ENCODE data around the gene SLC38A2. TPM values are rescaled to one million over a fixed set of nuclear protein-coding genes. Genes with fewer than 3 reads are reported as not detected.

Gene SLC38A2
- polyA plus RNA-seq, 1 donor from 2014 or later: 143 TPM

GRCh38 chr12:46374310-46374709 lies 1.7 kb upstream of the SLC38A2 start:
- no peak overlapping the region for H3K4me3 ChIP-seq (ENCODE audit: low read length)
- no peak overlapping the region for H2AFZ ChIP-seq (ENCODE audit: low read depth, low read length)
- H3K27me3 ChIP-seq (ENCODE audit: insufficient read depth, low read depth, low read length): no peaks in the 10 kb centered on the region
- no peaks in the 10 kb centered on the region for H3K9me2 ChIP-seq (ENCODE audit: insufficient read depth, low read length)
- no peaks in the 10 kb centered on the region for H3K9me3 ChIP-seq (ENCODE audit: low read length)
- H3K27ac ChIP-seq (ENCODE audit: low read length): no peak overlapping the region
- H3F3A ChIP-seq (ENCODE audit: insufficient read depth, low read length, poor library complexity, severe bottlenecking): no peaks in the 10 kb centered on the region
- H3K9ac ChIP-seq (ENCODE audit: low read length): no peak overlapping the region
- TF ChIP-seq MXI1 (conservative IDR thresholded peaks at IDR 0.05; ENCODE audit: poor library complexity, severe bottlenecking) (no peak), TAF1 (IDR thresholded peaks at IDR 0.05; ENCODE audit: low read depth) (no peak), RAD21 (conservative IDR thresholded peaks at IDR 0.05) (no peak), POLR2AphosphoS5 (IDR thresholded peaks at IDR 0.05) (no peak), EP300 (conservative IDR thresholded peaks at IDR 0.05; ENCODE audit: poor library complexity, severe bottlenecking) (no peak), EZH2 (IDR thresholded peaks at IDR 0.05; ENCODE audit: borderline replicate concordance, insufficient read depth, low read length, poor library complexity, severe bottlenecking) (no peak), SMC3 (conservative IDR thresholded peaks at IDR 0.05; ENCODE audit: poor library complexity) (no peak)
- TF ChIP-seq, protein P1, sequence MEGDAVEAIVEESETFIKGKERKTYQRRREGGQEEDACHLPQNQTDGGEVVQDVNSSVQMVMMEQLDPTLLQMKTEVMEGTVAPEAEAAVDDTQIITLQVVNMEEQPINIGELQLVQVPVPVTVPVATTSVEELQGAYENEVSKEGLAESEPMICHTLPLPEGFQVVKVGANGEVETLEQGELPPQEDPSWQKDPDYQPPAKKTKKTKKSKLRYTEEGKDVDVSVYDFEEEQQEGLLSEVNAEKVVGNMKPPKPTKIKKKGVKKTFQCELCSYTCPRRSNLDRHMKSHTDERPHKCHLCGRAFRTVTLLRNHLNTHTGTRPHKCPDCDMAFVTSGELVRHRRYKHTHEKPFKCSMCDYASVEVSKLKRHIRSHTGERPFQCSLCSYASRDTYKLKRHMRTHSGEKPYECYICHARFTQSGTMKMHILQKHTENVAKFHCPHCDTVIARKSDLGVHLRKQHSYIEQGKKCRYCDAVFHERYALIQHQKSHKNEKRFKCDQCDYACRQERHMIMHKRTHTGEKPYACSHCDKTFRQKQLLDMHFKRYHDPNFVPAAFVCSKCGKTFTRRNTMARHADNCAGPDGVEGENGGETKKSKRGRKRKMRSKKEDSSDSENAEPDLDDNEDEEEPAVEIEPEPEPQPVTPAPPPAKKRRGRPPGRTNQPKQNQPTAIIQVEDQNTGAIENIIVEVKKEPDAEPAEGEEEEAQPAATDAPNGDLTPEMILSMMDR (IDR thresholded peaks at IDR 0.05; ENCODE audit: poor library complexity, severe bottlenecking): no peak
- TF ChIP-seq, protein P2, sequence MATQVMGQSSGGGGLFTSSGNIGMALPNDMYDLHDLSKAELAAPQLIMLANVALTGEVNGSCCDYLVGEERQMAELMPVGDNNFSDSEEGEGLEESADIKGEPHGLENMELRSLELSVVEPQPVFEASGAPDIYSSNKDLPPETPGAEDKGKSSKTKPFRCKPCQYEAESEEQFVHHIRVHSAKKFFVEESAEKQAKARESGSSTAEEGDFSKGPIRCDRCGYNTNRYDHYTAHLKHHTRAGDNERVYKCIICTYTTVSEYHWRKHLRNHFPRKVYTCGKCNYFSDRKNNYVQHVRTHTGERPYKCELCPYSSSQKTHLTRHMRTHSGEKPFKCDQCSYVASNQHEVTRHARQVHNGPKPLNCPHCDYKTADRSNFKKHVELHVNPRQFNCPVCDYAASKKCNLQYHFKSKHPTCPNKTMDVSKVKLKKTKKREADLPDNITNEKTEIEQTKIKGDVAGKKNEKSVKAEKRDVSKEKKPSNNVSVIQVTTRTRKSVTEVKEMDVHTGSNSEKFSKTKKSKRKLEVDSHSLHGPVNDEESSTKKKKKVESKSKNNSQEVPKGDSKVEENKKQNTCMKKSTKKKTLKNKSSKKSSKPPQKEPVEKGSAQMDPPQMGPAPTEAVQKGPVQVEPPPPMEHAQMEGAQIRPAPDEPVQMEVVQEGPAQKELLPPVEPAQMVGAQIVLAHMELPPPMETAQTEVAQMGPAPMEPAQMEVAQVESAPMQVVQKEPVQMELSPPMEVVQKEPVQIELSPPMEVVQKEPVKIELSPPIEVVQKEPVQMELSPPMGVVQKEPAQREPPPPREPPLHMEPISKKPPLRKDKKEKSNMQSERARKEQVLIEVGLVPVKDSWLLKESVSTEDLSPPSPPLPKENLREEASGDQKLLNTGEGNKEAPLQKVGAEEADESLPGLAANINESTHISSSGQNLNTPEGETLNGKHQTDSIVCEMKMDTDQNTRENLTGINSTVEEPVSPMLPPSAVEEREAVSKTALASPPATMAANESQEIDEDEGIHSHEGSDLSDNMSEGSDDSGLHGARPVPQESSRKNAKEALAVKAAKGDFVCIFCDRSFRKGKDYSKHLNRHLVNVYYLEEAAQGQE (IDR thresholded peaks at IDR 0.05; ENCODE audit: borderline replicate concordance): no peak
- H3K4me2 ChIP-seq (ENCODE audit: low read length): no peak overlapping the region
- H3K36me3 ChIP-seq (ENCODE audit: insufficient read depth, low read length): peaks cover 3% of the 10 kb centered on the region
- peaks cover 26% of the 10 kb centered on the region for H3K79me2 ChIP-seq (replicated peaks; ENCODE audit: insufficient read depth, low read length)
- H4K20me1 ChIP-seq (ENCODE audit: insufficient read depth): peaks cover under 1% of the 10 kb centered on the region

DNA sequence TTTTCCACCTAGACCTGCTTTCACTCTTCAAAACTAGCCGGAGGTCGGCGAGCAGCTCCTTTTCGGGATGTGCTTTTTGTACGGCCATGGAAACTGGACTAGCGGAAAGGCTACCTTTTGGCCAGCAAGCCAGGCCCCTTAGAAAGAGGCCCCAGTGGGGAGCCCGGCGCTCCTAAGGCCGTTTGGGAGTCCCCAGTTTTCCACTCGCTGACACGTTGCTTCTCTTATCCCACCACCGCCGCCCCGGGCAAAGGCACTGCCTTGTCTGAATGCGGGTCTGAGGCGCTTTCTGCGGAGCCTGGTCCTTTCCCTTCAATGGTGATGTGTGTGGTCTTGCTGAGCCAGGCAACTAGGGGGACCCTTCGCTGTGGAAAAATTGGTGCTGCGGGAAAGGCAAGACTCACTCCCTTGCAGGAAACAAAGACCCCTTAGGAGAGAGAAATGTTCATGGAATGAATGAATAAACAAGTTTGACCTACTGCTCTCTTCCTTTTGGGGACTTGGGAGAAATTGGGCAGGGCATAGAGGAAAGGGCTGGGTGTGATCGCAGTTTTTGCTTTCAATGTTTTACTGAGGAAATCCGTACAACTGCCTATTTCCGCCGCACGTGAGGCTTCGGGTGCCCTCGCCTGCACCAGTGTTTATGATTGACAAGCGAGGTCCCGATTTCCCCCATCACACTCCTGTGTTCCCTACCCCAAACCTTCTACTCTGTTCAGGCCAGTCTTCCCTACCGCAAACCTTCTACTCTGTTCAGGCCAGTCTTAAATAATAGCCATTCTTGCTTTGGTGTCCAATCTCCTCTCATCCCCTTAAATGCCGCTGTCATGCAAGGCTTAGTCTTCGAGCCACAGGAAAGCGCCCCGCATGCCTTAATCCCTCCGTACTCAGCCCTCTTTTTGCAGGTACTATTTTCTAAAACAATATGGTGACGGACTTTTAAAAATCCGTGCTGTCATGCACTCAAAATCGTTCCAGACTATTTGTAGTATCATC lies 1.0 kb upstream of the SLC38A2 start:
- Histone ChIP-seq H3K36me3 (ENCODE audit: insufficient read depth, low read length) (peaks cover 5% of the 10 kb centered on the region), H3K79me2 (replicated peaks; ENCODE audit: insufficient read depth, low read length) (peaks cover 33% of the 10 kb centered on the region), H3K9me3 (ENCODE audit: low read length) (no peaks in the 10 kb centered on the region), H3K4me2 (ENCODE audit: low read length) (peak overlapping the region; percentile 64), H3F3A (ENCODE audit: insufficient read depth, low read length, poor library complexity, severe bottlenecking) (no peaks in the 10 kb centered on the region), H4K20me1 (ENCODE audit: insufficient read depth) (peaks cover 7% of the 10 kb centered on the region), H3K9me2 (ENCODE audit: insufficient read depth, low read length) (no peaks in the 10 kb centered on the region), H3K9ac (ENCODE audit: low read length) (peak overlapping the region; percentile 99), H2AFZ (ENCODE audit: low read depth, low read length) (peak overlapping the region; percentile 25), H3K27ac (ENCODE audit: low read length) (peak overlapping the region; percentile 29), H3K27me3 (ENCODE audit: insufficient read depth, low read depth, low read length) (no peaks in the 10 kb centered on the region), H3K4me3 (ENCODE audit: low read length) (peak overlapping the region; percentile 90)
- no peak for TF ChIP-seq SMC3 (conservative IDR thresholded peaks at IDR 0.05; ENCODE audit: poor library complexity)
- peak; percentile 51 for TF ChIP-seq RAD21 (conservative IDR thresholded peaks at IDR 0.05)
- TF ChIP-seq, protein P2 (IDR thresholded peaks at IDR 0.05; ENCODE audit: borderline replicate concordance): no peak
- TF ChIP-seq EP300 (conservative IDR thresholded peaks at IDR 0.05; ENCODE audit: poor library complexity, severe bottlenecking): no peak
- no peak for TF ChIP-seq MXI1 (conservative IDR thresholded peaks at IDR 0.05; ENCODE audit: poor library complexity, severe bottlenecking)
- peak; percentile 12 for TF ChIP-seq POLR2AphosphoS5 (IDR thresholded peaks at IDR 0.05)
- no peak for TF ChIP-seq EZH2 (IDR thresholded peaks at IDR 0.05; ENCODE audit: borderline replicate concordance, insufficient read depth, low read length, poor library complexity, severe bottlenecking)
- TF ChIP-seq, protein P1 (IDR thresholded peaks at IDR 0.05; ENCODE audit: poor library complexity, severe bottlenecking): peak; percentile 49
- TF ChIP-seq TAF1 (IDR thresholded peaks at IDR 0.05; ENCODE audit: low read depth): no peak
